Liver (tissue), 9 donors: ENCODE measurements around the gene NTM. TPM values are rescaled to one million over a fixed set of nuclear protein-coding genes. Genes with fewer than 3 reads are reported as not detected.

Source experiments
- DNase-seq: peaks from one replicate; pipeline ENCODE4 v3.0.0-alpha.2; 2017; ENCODE audit warnings: low spot score
- H3K27ac ChIP-seq, 2 donors: one replicate each; pipeline ENCODE4 v1.7.0; 2013; ENCODE audit warnings: inconsistent platforms in 2 of 2, low read length in 2 of 2, control low read depth in 1 of 2, low read depth in 1 of 2, mild to moderate bottlenecking in 1 of 2
- H3K27me3 ChIP-seq, 4 donors: one replicate each; pipeline versions ENCODE4 v1.6.1 to v1.7.0; 2013; ENCODE audit warnings: low read length in 3 of 4, inconsistent platforms in 1 of 4, mild to moderate bottlenecking in 1 of 4, moderate library complexity in 1 of 4; ENCODE audit not compliant: control insufficient read depth in 4 of 4, insufficient read depth in 4 of 4
- H3K36me3 ChIP-seq, 4 donors: one replicate each; pipeline versions ENCODE4 v1.6.1 to v1.7.0; 2013; ENCODE audit warnings: low read length in 3 of 4, mild to moderate bottlenecking in 3 of 4, low read depth in 1 of 4, moderate library complexity in 1 of 4; ENCODE audit not compliant: control insufficient read depth in 4 of 4, insufficient read depth in 3 of 4
- H3K4me1 ChIP-seq, 4 donors: one replicate each; pipeline versions ENCODE4 v1.6.1 to v1.7.0; 2013; ENCODE audit warnings: low read length in 3 of 4, mild to moderate bottlenecking in 3 of 4, moderate library complexity in 1 of 4; ENCODE audit not compliant: control insufficient read depth in 4 of 4, insufficient read depth in 4 of 4
- H3K4me3 ChIP-seq, 3 donors: one replicate each; pipeline versions ENCODE4 v1.6.1 to v1.7.0; 2013; ENCODE audit warnings: low read length in 3 of 3, control low read depth in 1 of 3, low read depth in 1 of 3, mild to moderate bottlenecking in 1 of 3
- H3K9ac ChIP-seq, 2 donors: one replicate each; pipeline ENCODE4 v1.7.0; 2013; ENCODE audit warnings: low read length in 2 of 2, mild to moderate bottlenecking in 2 of 2, moderate library complexity in 2 of 2, control low read depth in 1 of 2, low read depth in 1 of 2
- H3K9me3 ChIP-seq, 4 donors: one replicate each; pipeline versions ENCODE4 v1.6.1 to v1.7.0; 2013; ENCODE audit warnings: low read length in 3 of 4; ENCODE audit not compliant: control insufficient read depth in 4 of 4
- FOXA2 ChIP-seq: IDR thresholded peaks from 2 replicates; pipeline ENCODE4 v1.6.1; 2016; ENCODE audit warnings: antibody characterized with exemption
- HNF4A ChIP-seq, 2 donors: conservative IDR thresholded peaks; 2 replicates each; pipeline ENCODE4 v1.6.1; 2016; ENCODE audit warnings: antibody characterized with exemption in 2 of 2, mild to moderate bottlenecking in 2 of 2
- HNF4G ChIP-seq: IDR thresholded peaks from 2 replicates; pipeline ENCODE4 v1.6.1; 2016; ENCODE audit warnings: antibody characterized with exemption
- JUND ChIP-seq, 2 donors: IDR thresholded peaks; 2 replicates each; pipeline ENCODE4 v1.6.1; 2016; ENCODE audit warnings: antibody characterized with exemption in 2 of 2
- NR2F2 ChIP-seq: IDR thresholded peaks from 2 replicates; pipeline ENCODE4 v1.6.1; 2016; ENCODE audit warnings: antibody characterized with exemption
- RAD21 ChIP-seq, 2 donors: IDR thresholded peaks; 2 replicates each; pipeline ENCODE4 v1.6.1; 2016; ENCODE audit warnings: antibody characterized with exemption in 2 of 2, mild to moderate bottlenecking in 2 of 2
- RXRA ChIP-seq, 2 donors: IDR thresholded peaks; 2 replicates each; pipeline ENCODE4 v1.6.1; 2017 to 2018; ENCODE audit warnings: antibody characterized with exemption in 2 of 2, mild to moderate bottlenecking in 1 of 2
- SP1 ChIP-seq: IDR thresholded peaks from 2 replicates; pipeline ENCODE4 v1.6.1; 2018; ENCODE audit warnings: antibody characterized with exemption, mild to moderate bottlenecking
- YY1 ChIP-seq: IDR thresholded peaks from 2 replicates; pipeline ENCODE4 v1.6.1; 2016; ENCODE audit warnings: antibody characterized with exemption, mild to moderate bottlenecking
- WGBS: extraction: QIAGEN DNeasy Blood & Tissue Kit; methylation state at CpG from one replicate; pipeline ENCODE4 v1.1.7; 2013; 5-methylcytosine and 5-hydroxymethylcytosine counted together
- polyA plus RNA-seq, 2 donors: library from polyadenylated mRNA; stranded (reverse) in 1 of 2; unstranded in 1 of 2; fragments of 200-250 nt in 1 of 2; fragments of >200 nt in 1 of 2; fragmentation: Nextera tagmentation in 1 of 2; extraction: Ambion mirVana in 1 of 2; gene quantifications; one replicate each; pipeline versions ENCODE4 v1.2.1 to v1.2.3, GENCODE V29; 2013 to 2015
- total RNA-seq, 2 donors: library from RNA; depleted of rRNA; stranded (reverse); fragments of >200 nt; gene quantifications; one replicate each; pipeline ENCODE4 v1.2.3, GENCODE V29; 2014
- TF ChIP-seq, protein P1 (sequence below): IDR thresholded peaks from 2 replicates; pipeline ENCODE4 v1.6.1; 2016; ENCODE audit warnings: antibody characterized with exemption, mild to moderate bottlenecking
- TF ChIP-seq, protein P2 (sequence below): IDR thresholded peaks from 2 replicates; pipeline ENCODE4 v1.6.1; 2016; ENCODE audit warnings: antibody characterized with exemption
- TF ChIP-seq, protein P3 (sequence below): IDR thresholded peaks from 2 replicates; pipeline ENCODE4 v1.6.1; 2016; ENCODE audit warnings: antibody characterized with exemption
- TF ChIP-seq, protein P4 (sequence below): IDR thresholded peaks from 2 replicates; pipeline ENCODE4 v1.6.1; 2016; ENCODE audit warnings: antibody characterized with exemption
- donor health status: healthy.
- donor health status: healthy.
- donor health status: healthy.
- donor health status: healthy.
- donor health status: healthy.

The NTM gene
- total and polyA plus RNA-seq, 4 donors = 0.08 to 1.1 (median 0.08) TPM; not detected in 1

DNA sequence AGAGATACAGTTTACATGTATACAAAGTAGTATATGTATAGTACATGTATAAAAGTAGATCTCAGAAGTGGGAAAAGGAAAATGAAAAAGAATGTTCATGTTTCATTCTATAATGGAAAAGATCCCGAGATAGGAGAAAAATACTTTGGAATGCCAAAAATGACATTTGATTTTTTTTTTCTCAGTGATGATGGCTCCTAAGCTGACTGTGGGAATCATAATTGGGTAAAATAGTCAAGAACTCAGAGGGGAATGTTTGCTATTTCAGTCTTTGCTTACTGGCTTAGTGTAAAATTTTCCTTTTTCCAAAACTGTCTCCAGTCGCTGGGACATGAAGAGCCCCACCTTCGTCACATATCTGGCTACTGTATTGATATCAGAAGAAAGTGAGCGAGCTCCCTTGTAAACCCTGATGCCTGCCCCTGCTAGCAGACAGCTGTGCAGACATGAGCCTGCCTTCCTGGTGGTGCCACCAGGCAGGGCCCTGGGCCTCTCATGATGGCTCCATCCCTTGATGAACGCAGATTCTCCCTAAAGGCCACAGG is 944.6 kb downstream of the NTM start:
- H3K9ac ChIP-seq = no peak overlapping the region
- no peak for TF ChIP-seq FOXA2
- TF ChIP-seq JUND (IDR thresholded peaks at IDR 0.05) = no peak
- TF ChIP-seq, protein P1, sequence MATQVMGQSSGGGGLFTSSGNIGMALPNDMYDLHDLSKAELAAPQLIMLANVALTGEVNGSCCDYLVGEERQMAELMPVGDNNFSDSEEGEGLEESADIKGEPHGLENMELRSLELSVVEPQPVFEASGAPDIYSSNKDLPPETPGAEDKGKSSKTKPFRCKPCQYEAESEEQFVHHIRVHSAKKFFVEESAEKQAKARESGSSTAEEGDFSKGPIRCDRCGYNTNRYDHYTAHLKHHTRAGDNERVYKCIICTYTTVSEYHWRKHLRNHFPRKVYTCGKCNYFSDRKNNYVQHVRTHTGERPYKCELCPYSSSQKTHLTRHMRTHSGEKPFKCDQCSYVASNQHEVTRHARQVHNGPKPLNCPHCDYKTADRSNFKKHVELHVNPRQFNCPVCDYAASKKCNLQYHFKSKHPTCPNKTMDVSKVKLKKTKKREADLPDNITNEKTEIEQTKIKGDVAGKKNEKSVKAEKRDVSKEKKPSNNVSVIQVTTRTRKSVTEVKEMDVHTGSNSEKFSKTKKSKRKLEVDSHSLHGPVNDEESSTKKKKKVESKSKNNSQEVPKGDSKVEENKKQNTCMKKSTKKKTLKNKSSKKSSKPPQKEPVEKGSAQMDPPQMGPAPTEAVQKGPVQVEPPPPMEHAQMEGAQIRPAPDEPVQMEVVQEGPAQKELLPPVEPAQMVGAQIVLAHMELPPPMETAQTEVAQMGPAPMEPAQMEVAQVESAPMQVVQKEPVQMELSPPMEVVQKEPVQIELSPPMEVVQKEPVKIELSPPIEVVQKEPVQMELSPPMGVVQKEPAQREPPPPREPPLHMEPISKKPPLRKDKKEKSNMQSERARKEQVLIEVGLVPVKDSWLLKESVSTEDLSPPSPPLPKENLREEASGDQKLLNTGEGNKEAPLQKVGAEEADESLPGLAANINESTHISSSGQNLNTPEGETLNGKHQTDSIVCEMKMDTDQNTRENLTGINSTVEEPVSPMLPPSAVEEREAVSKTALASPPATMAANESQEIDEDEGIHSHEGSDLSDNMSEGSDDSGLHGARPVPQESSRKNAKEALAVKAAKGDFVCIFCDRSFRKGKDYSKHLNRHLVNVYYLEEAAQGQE = no peak
- TF ChIP-seq YY1 = no peak
- TF ChIP-seq, protein P2, sequence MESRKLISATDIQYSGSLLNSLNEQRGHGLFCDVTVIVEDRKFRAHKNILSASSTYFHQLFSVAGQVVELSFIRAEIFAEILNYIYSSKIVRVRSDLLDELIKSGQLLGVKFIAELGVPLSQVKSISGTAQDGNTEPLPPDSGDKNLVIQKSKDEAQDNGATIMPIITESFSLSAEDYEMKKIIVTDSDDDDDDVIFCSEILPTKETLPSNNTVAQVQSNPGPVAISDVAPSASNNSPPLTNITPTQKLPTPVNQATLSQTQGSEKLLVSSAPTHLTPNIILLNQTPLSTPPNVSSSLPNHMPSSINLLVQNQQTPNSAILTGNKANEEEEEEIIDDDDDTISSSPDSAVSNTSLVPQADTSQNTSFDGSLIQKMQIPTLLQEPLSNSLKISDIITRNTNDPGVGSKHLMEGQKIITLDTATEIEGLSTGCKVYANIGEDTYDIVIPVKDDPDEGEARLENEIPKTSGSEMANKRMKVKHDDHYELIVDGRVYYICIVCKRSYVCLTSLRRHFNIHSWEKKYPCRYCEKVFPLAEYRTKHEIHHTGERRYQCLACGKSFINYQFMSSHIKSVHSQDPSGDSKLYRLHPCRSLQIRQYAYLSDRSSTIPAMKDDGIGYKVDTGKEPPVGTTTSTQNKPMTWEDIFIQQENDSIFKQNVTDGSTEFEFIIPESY = no peak
- TF ChIP-seq, protein P3, sequence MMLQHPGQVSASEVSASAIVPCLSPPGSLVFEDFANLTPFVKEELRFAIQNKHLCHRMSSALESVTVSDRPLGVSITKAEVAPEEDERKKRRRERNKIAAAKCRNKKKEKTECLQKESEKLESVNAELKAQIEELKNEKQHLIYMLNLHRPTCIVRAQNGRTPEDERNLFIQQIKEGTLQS = no peak
- no peak for TF ChIP-seq RXRA (IDR thresholded peaks at IDR 0.05)
- TF ChIP-seq SP1 = no peak
- TF ChIP-seq, protein P4, sequence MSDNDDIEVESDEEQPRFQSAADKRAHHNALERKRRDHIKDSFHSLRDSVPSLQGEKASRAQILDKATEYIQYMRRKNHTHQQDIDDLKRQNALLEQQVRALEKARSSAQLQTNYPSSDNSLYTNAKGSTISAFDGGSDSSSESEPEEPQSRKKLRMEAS = no peak
- TF ChIP-seq NR2F2 = no peak
- TF ChIP-seq RAD21 (IDR thresholded peaks at IDR 0.05) = no peak
- no peak for TF ChIP-seq HNF4G
- H3K36me3 ChIP-seq = no peaks in the 10 kb centered on the region
- WGBS = 84% methylated on average over 5 of the region's 5 CpGs
- no peak for DNase-seq
- H3K4me1 ChIP-seq = no peaks in the 10 kb centered on the region
- no peaks in the 10 kb centered on the region for H3K9me3 ChIP-seq
- H3K4me3 ChIP-seq = no peak overlapping the region
- no peaks in the 10 kb centered on the region for H3K27me3 ChIP-seq
- no peak overlapping the region for H3K27ac ChIP-seq

DNA sequence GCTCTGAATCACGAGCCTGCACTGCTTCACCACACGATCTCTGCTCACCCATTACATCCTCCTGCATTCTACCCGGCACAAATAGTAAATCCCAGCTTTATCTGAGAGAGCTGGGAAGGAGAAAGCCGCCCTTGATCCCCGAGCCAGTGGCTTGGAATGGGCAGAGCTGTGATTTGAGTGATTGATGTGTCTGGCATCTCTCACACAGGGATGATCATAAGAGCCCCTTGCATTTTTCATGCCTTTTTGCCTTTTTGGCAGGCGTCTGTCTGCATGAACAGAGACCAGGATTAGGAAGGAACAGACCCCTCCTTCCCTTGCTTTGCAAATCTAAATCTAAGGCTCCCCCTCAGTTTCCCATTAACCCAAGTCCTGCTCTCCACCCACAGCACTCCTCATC is 945.3 kb downstream of the NTM start:
- no peaks in the 10 kb centered on the region for H3K36me3 ChIP-seq
- H3K9ac ChIP-seq = no peak overlapping the region
- TF ChIP-seq HNF4G (no peak), SP1 (no peak), HNF4A (conservative IDR thresholded peaks at IDR 0.05) (no peak), RAD21 (IDR thresholded peaks at IDR 0.05) (no peak), JUND (IDR thresholded peaks at IDR 0.05) (no peak)
- H3K27ac ChIP-seq = no peak overlapping the region
- no peaks in the 10 kb centered on the region for H3K4me1 ChIP-seq
- no peak for DNase-seq
- H3K4me3 ChIP-seq = no peak overlapping the region
- H3K27me3 ChIP-seq = no peaks in the 10 kb centered on the region
- no peaks in the 10 kb centered on the region for H3K9me3 ChIP-seq
- 58% methylated on average over 6 of the region's 6 CpGs for WGBS
